OCI-LY3 (cell line): ENCODE data around the gene COL4A5.

ENCODE experiments used
- H2AFZ ChIP-seq: fragments of 200-600, 300-600 bp; shearing (Covaris generic); 2 replicates; pipeline ENCODE4 v1.6.0; 2014; ENCODE audit warnings: antibody characterized with exemption, low read depth, low read length
- H3K27ac ChIP-seq: fragments of 200-600, 300-600 bp; sonication (generic); 2 replicates; pipeline ENCODE4 v1.5.1; 2014; ENCODE audit warnings: mild to moderate bottlenecking, low read length, moderate library complexity, mixed read lengths
- H3K27me3 ChIP-seq: fragments of 200-600, 300-600 bp; sonication (generic); 2 replicates; pipeline ENCODE4 v1.6.1; 2014; ENCODE audit warnings: low read depth, low read length, mixed read lengths
- H3K36me3 ChIP-seq: fragments of 200-600, 300-600 bp; sonication (generic); replicated peaks from 2 replicates; pipeline ENCODE3; 2014; ENCODE audit warnings: low read depth, low read length, mixed read lengths
- H3K4me1 ChIP-seq: fragments of 300-600, 200-600 bp; sonication (generic); 2 replicates; pipeline ENCODE4 v1.6.1; 2014; ENCODE audit warnings: low read length, mixed read lengths
- H3K4me2 ChIP-seq: fragments of 200-600, 300-600 bp; sonication (generic); 2 replicates; pipeline ENCODE4 v1.6.1; 2014; ENCODE audit warnings: low read length, mixed read lengths
- H3K4me3 ChIP-seq: fragments of 300-600, 200-600 bp; sonication (generic); 2 replicates; pipeline ENCODE4 v1.5.1; 2014; ENCODE audit warnings: antibody characterized with exemption, mild to moderate bottlenecking, low read length, moderate library complexity
- H3K79me2 ChIP-seq: fragments of 300-600, 200-600 bp; shearing (Covaris generic); 2 replicates; pipeline ENCODE4 v1.6.1; 2014; ENCODE audit warnings: mild to moderate bottlenecking, low read length, mixed read lengths
- H3K9ac ChIP-seq: fragments of 300-600, 200-600 bp; shearing (Covaris generic); 2 replicates; pipeline ENCODE4 v1.6.0; 2014; ENCODE audit warnings: mild to moderate bottlenecking, low read length, moderate library complexity
- H3K9me3 ChIP-seq: fragments of 200-600, 300-600 bp; shearing (Covaris generic); 2 replicates; pipeline ENCODE4 v1.6.1; 2014; ENCODE audit warnings: low read length, mixed read lengths; ENCODE audit not compliant: insufficient read depth
- H4K20me1 ChIP-seq: fragments of 200-600, 300-600 bp; sonication (generic); 2 replicates; pipeline ENCODE4 v1.6.1; 2016; ENCODE audit warnings: low read length, mixed read lengths; ENCODE audit not compliant: insufficient read depth
- CTCF ChIP-seq: fragments of 200-600, 300-600 bp; sonication (generic); IDR thresholded peaks from 2 replicates; pipeline ENCODE4 v1.5.1; 2014; ENCODE audit warnings: antibody characterized with exemption, low read length, low read depth
- EZH2phosphoT487 ChIP-seq: fragments of 200-600 bp; shearing (Covaris generic); IDR thresholded peaks from 2 replicates; pipeline ENCODE4 v1.6.1; 2018; ENCODE audit warnings: antibody characterized with exemption, mixed run types, low read depth

Gene COL4A5

GRCh38 chrX:108732630-108733321 lies 293.1 kb downstream of the COL4A5 start:
- Histone ChIP-seq H3K79me2 (no peaks in the 10 kb centered on the region), H3K9ac (no peak overlapping the region), H4K20me1 (no peaks in the 10 kb centered on the region), H3K27me3 (no peaks in the 10 kb centered on the region), H3K4me2 (no peak overlapping the region), H3K9me3 (no peaks in the 10 kb centered on the region), H3K4me3 (no peak overlapping the region), H2AFZ (no peak overlapping the region), H3K27ac (no peak overlapping the region), H3K4me1 (no peaks in the 10 kb centered on the region), H3K36me3 (no peaks in the 10 kb centered on the region)
- TF ChIP-seq CTCF (no peak), EZH2phosphoT487 (no peak)

- no peaks in the 10 kb centered on the region for H3K27me3 ChIP-seq
These were observed 294.8 kb downstream of the COL4A5 start for GRCh38 chrX:108734426-108734825.

DNA sequence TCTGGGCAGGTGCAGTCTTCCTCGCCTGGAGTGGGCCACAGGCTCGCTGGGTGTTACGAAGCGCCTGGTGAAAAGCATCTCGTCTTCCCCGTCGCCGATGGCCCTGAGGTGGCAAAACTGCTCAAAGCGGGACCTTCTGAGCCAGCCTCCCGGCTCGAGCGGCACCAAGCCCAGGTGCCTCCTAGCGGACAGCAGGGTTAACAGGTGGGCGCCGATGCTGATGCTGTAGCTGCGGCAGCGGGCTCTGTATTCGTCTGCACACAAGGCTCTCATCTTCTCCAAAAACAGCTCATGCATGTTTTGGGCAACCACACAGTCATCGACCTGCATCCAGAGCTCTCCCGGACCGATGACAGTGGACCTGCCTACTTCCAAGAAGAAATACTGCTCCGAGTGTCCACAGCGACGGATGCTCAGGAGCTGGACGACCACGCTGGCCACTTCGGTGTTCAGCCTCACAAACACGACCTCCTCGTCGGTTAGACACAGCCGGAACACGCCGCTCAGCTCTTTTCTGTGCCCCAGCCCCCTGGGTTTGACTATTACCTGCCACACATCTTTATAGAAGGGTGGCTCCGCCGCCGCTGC lies 295.5 kb downstream of the COL4A5 start:
- Histone ChIP-seq H4K20me1 (no peaks in the 10 kb centered on the region), H3K4me1 (no peaks in the 10 kb centered on the region), H3K9ac (no peak overlapping the region), H3K9me3 (no peaks in the 10 kb centered on the region), H3K4me2 (no peak overlapping the region), H3K27ac (no peak overlapping the region), H2AFZ (no peak overlapping the region), H3K79me2 (no peaks in the 10 kb centered on the region), H3K27me3 (no peaks in the 10 kb centered on the region), H3K36me3 (no peaks in the 10 kb centered on the region), H3K4me3 (no peak overlapping the region)
- no peak for TF ChIP-seq EZH2phosphoT487
- no peak for TF ChIP-seq CTCF

More at GRCh38 chrX:108734426-108734825, 294.8 kb downstream of the COL4A5 start:
- Histone ChIP-seq H3K9ac (no peak overlapping the region), H3K36me3 (no peaks in the 10 kb centered on the region), H3K4me1 (no peaks in the 10 kb centered on the region), H3K27ac (no peak overlapping the region), H4K20me1 (no peaks in the 10 kb centered on the region), H3K79me2 (no peaks in the 10 kb centered on the region), H2AFZ (no peak overlapping the region), H3K4me2 (no peak overlapping the region), H3K4me3 (no peak overlapping the region), H3K9me3 (no peaks in the 10 kb centered on the region)
- TF ChIP-seq CTCF: no peak
- TF ChIP-seq EZH2phosphoT487: no peak

DNA sequence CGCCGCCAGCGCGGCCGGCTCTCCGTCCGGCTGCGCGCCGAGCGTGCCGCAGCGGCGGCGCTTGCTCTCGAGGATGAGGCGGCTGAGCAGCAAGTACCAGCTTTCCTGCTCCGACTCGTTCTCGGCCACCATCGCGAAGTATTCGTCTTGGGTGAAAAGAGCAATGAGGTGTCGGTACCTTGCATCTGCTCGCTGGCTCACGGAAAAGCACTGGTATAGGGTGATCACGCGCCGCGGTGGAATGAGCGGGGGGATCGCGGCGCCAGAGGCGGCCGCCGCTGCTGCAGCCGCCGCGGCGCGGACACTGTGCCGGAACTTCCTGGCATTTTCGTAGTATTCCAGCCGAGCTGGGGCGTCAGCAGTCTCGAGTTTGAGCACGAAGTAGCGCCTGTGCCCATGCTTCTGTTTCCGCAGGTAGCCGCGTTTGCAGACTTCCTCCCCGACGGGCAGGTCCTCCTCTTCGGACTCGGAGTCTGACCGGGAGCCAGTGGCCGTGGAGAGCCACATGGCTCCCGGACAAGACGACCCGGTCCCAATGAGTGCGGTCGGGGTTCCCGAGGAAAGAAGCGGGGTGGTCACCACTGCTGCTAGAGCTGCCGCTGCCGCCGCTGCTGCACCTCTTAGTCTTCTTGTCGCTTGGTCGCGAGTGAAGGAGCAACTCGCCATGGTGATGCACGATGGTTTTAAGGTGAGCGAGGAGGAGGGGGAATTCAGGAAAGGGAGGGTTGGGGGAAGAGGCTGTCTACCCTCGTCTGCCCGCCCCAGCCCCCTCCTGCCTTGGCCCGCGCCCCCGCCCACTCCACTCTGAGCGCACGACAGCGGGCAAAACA lies 296.3 kb downstream of the COL4A5 start:
- Histone ChIP-seq H3K27me3 (no peaks in the 10 kb centered on the region), H3K4me2 (no peak overlapping the region), H2AFZ (no peak overlapping the region), H3K4me3 (no peak overlapping the region), H3K9ac (no peak overlapping the region), H3K36me3 (no peaks in the 10 kb centered on the region), H3K27ac (no peak overlapping the region), H3K4me1 (no peaks in the 10 kb centered on the region), H4K20me1 (no peaks in the 10 kb centered on the region), H3K79me2 (no peaks in the 10 kb centered on the region), H3K9me3 (no peaks in the 10 kb centered on the region)
- TF ChIP-seq CTCF (no peak), EZH2phosphoT487 (no peak)
